Transverse colon (tissue), 1 donor: ENCODE data around the gene ZNF205.

Experiments
- EP300 ChIP-seq: sonication (generic); formaldehyde crosslinking; IDR thresholded peaks from one replicate; pipeline ENCODE4 v1.6.1; 2017; ENCODE audit warnings: antibody characterized with exemption, low read depth
- POLR2A ChIP-seq: fragments of 450-650 bp; IDR thresholded peaks from one replicate; pipeline ENCODE4 v1.6.1; 2016; ENCODE audit warnings: antibody characterized with exemption, mild to moderate bottlenecking, moderate library complexity

DNA sequence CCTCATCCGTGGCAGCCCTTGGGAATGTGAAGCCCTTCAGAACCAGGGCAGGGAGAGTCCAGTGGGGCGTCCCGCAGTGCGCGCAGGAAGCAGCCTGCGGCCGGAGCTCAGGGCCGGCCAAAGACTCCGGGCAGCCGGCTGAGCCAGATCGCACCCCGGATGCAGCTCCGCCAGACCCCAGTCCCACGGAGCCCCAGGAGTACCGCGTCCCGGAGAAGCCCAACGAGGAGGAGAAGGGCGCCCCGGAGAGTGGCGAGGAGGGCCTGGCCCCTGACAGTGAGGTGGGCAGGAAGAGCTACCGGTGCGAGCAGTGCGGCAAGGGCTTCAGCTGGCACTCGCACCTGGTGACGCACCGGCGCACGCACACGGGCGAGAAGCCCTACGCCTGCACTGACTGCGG, 6.9 kb downstream of the ZNF205 start:
- TF ChIP-seq EP300 (no peak), POLR2A (no peak)
